HepG2 (cell line): ENCODE measurements around the gene MMS19. TPM values are rescaled to one million over a fixed set of nuclear protein-coding genes. Genes with fewer than 3 reads are reported as not detected.

ENCODE experiments used
- AKNA ChIP-seq: sonication (generic); formaldehyde crosslinking; IDR thresholded peaks from 2 replicates; pipeline ENCODE4 v1.4.0; 2020; ENCODE audit warnings: missing genetic modification reagents, borderline replicate concordance
- ATF7 ChIP-seq, 2 experiments: fragments of 450-650 bp in 1 of 2; sonication (generic) in 1 of 2; formaldehyde crosslinking in 1 of 2; IDR thresholded peaks; 2 replicates each; pipeline versions ENCODE4 v1.4.0 to v1.6.1; 2016 to 2020; ENCODE audit warnings: antibody characterized with exemption in 1 of 2, mild to moderate bottlenecking in 1 of 2, missing genetic modification reagents in 1 of 2
- BCL6 ChIP-seq: IDR thresholded peaks from 2 replicates; pipeline ENCODE4 v1.6.1; 2016; ENCODE audit warnings: missing genetic modification reagents, missing compliant biosample characterization
- E2F1 ChIP-seq: sonication (generic); formaldehyde crosslinking; IDR thresholded peaks from 2 replicates; pipeline ENCODE4 v1.5.0; 2020; ENCODE audit warnings: missing genetic modification reagents
- MEIS1 ChIP-seq: sonication (generic); formaldehyde crosslinking; IDR thresholded peaks from 2 replicates; pipeline ENCODE4 v1.9.0; 2021; ENCODE audit warnings: mild to moderate bottlenecking, missing genetic modification reagents, moderate library complexity, borderline replicate concordance
- MTF1 ChIP-seq: sonication (generic); formaldehyde crosslinking; IDR thresholded peaks from 2 replicates; pipeline ENCODE4 v1.5.0; 2020; ENCODE audit warnings: missing genetic modification reagents
- RBM22 ChIP-seq: fragments of 200-400 bp; formaldehyde crosslinking; optimal IDR thresholded peaks from 2 replicates; pipeline ENCODE3; 2017; ENCODE audit warnings: mild to moderate bottlenecking, low read length, moderate library complexity
- SNRNP70 ChIP-seq: fragments of 200-400 bp; formaldehyde crosslinking; IDR thresholded peaks from 2 replicates; pipeline ENCODE4 v1.6.1; 2017; ENCODE audit warnings: mild to moderate bottlenecking, low read depth, low read length, moderate library complexity
- YEATS4 ChIP-seq: sonication (generic); formaldehyde crosslinking; IDR thresholded peaks from 2 replicates; pipeline ENCODE4 v1.4.0; 2020; ENCODE audit warnings: missing genetic modification reagents, borderline replicate concordance
- ZHX2 ChIP-seq, 2 experiments: sonication (generic) in 1 of 2; formaldehyde crosslinking in 1 of 2; IDR thresholded peaks; 2 replicates each; pipeline versions ENCODE4 v1.6.1 to v1.9.0; 2014 to 2022; ENCODE audit warnings: antibody characterized with exemption in 1 of 2, borderline replicate concordance in 1 of 2, inconsistent platforms in 1 of 2, low read depth in 1 of 2, missing genetic modification reagents in 1 of 2
- ZIK1 ChIP-seq: sonication (generic); formaldehyde crosslinking; IDR thresholded peaks from 2 replicates; pipeline ENCODE4 v1.5.0; 2020; ENCODE audit warnings: mild to moderate bottlenecking, low read depth, missing genetic modification reagents, borderline replicate concordance
- ZNF451 ChIP-seq: sonication (generic); formaldehyde crosslinking; IDR thresholded peaks from 2 replicates; pipeline ENCODE4 v1.5.0; 2020; ENCODE audit warnings: mild to moderate bottlenecking, missing genetic modification reagents
- ZNF589 ChIP-seq: sonication (generic); formaldehyde crosslinking; conservative IDR thresholded peaks from 2 replicates; pipeline ENCODE4 v1.8.0; 2022; ENCODE audit warnings: mild to moderate bottlenecking, moderate library complexity, missing genetic modification reagents
- ZNF747 ChIP-seq: sonication (generic); formaldehyde crosslinking; IDR thresholded peaks from 2 replicates; pipeline ENCODE4 v1.8.1; 2023; ENCODE audit warnings: missing genetic modification reagents, mild to moderate bottlenecking, borderline replicate concordance
- ZNF766 ChIP-seq: sonication (generic); formaldehyde crosslinking; IDR thresholded peaks from 2 replicates; pipeline ENCODE4 v1.5.0; 2020; ENCODE audit warnings: missing genetic modification reagents, borderline replicate concordance
- ZNF775 ChIP-seq: sonication (generic); formaldehyde crosslinking; IDR thresholded peaks from 2 replicates; pipeline ENCODE4 v1.4.0; 2020; ENCODE audit warnings: missing genetic modification reagents, mild to moderate bottlenecking, moderate library complexity, borderline replicate concordance
- polyA plus RNA-seq, 8 experiments: library from polyadenylated mRNA; depleted of rRNA in 3 of 8; stranded (reverse) in 7 of 8; unstranded in 1 of 8; fragments of >200 nt; fragmentation: Illumina TruSeq in 4 of 8; extraction: Trizol in 4 of 8; gene quantifications; 2 replicates each; pipeline versions ENCODE4 v1.2.1 to v1.2.3, GENCODE V29; 2011 to 2016; ENCODE audit warnings: low read depth in 4 of 8, missing spikeins in 1 of 8, mixed read lengths in 1 of 8; ENCODE audit not compliant: insufficient read depth in 1 of 8
- total RNA-seq, 5 experiments: library from RNA; depleted of rRNA; stranded (reverse); fragments of >200 nt; fragmentation: Illumina TruSeq; extraction: Trizol; gene quantifications; 2 replicates each; pipeline ENCODE4 v1.2.3, GENCODE V29; 2016; ENCODE audit warnings: low read depth in 1 of 5

Gene MMS19
- total and polyA plus RNA-seq, 2 of the 13 experiments (the other 11 are each of a cell fraction or from before 2014, with no cell fraction given) = 76.4 to 107 TPM

GRCh38 chr10:97497572-97498075 lies 598 bp downstream of the MMS19 start (continued):
- TF ChIP-seq YEATS4 (CRISPR knock-in tag) (peak; percentile 12; the same call in 1 of the 2 replicates), ZNF766 (CRISPR knock-in tag) (no peak), RBM22 (peak; percentile 51), ZHX2 (IDR thresholded peaks at IDR 0.05; ENCODE audit: low read depth) (no peak), ZHX2 (CRISPR knock-in tag; IDR thresholded peaks at IDR 0.05; ENCODE audit: borderline replicate concordance) (no peak), SNRNP70 (no peak), ZIK1 (peak; percentile 36; the same call in 1 of the 2 replicates), E2F1 (0 out of 2 replicates have a peak, but pooled peaks have one; percentile 4), ZNF451 (CRISPR knock-in tag) (peak; percentile 82), ATF7 (IDR thresholded peaks at IDR 0.05) (no peak), ATF7 (CRISPR knock-in tag; IDR thresholded peaks at IDR 0.05) (0 out of 2 replicates have a peak, but pooled peaks have one; percentile 47), ZNF589 (CRISPR knock-in tag) (0 out of 2 replicates have a peak, but pooled peaks have one; percentile 45), MTF1 (no peak), AKNA (CRISPR knock-in tag) (no peak; the same call in 1 of the 2 replicates), ZNF775 (no peak), ZNF747 (CRISPR knock-in tag) (0 out of 2 replicates have a peak, but pooled peaks have one; percentile 51), MEIS1 (CRISPR knock-in tag) (peak; percentile 64; the same call in 1 of the 2 replicates), BCL6 (CRISPR knock-in tag) (no peak)
